ENCODE results near the gene LIPI.
"Not testable (repeated sequence)": the region's sequence is repeated elsewhere in the genome, so short reads cannot be mapped to it uniquely, and the experiment has no call there.

LIPI gene

DNA sequence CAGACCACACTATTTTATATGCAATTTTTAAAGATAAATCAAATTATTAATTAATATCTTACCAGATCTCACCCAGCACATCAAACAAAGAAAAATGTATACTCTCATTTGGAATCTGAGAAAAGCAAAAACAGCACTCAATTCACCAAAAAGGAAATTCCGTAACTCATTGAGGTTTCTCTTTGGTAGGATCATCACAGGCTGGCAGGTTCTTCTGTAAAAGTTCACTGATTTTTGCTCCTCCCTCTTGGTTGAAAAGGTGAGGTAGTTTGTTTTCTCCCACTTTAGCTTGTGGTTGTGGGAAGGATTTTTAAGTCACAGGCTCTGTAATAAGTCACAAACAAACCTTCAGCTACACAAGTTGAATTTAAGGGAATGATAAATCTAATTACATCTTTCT, at the start of gene LIPI:
Gene LIPI (minus strand): TSS at position 218 of the 400 bp plus-strand sequence. CDS start 110 bp downstream, at position 108.
- no peak for DNase-seq (ENCODE audit: low read depth in 3 of 3)

DNA sequence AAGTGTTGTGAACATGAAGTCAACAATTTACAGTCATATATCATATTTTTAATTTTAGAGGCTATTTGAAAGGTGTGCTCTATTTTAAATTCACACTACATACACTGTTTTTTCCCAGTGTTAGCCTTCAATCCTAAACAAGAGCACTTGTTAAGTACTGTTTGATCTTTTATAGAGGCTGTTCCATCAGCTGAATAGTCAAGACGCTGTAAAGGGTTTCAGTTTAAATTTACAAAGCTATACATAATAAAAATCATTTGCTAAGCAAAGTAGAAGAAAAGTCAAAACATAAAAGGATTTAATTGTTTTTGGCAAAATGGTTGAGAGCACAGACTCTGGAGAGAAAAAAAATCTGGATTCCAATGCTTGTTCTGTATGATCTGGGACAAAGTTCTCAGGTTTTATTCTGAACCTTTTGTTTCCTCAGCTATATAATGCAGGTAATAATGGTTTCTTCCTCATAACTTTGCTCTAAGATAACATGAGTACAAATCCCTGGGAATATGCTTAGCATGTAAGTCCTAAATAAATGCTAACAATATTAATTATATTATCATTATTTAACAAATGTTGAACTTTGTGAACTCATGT, 49.5 kb upstream of the LIPI start:
- no peak for DNase-seq (ENCODE audit: low read depth in 3 of 3)

DNA sequence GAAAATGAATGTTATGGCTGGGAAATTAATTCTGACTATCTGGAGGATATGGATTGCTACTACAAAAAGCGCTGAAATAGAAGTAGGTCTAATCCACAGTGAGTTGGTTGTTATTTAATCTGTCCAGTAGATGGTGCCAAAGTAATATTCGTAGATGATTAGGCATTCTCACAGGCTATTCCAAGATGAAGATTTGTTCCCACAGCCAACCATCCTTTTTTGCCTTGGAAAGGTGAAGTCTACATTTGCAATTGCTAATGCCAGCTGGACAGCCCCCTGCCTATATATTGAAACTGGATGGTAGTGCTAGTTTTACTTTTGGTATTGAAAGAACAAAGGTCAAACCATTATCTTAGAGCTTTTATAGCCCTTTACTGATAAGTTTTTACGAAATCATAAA, 49.0 kb upstream of the LIPI start:
- DNase-seq (ENCODE audit: low read depth in 3 of 3): no peak

DNA sequence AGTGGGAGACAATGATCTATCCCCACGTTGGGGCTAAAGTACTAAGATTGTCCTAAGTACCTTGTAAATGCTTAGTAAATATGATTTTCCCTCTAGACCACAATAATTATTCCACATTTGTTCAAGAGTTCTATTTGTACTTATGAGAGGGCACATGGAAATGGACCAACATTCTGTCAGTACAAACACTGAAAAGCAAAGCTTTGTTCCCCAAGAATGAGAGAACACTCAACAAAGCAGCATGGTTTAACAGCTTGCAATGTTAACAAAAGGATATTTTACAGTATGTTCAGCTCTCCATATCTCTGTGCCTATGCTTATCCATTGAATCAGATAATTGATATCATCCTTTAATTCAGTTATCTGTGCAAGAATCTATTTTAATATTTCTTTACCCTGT, 40.6 kb upstream of the LIPI start:
- no peak for DNase-seq (ENCODE audit: low read depth in 3 of 3)

DNA sequence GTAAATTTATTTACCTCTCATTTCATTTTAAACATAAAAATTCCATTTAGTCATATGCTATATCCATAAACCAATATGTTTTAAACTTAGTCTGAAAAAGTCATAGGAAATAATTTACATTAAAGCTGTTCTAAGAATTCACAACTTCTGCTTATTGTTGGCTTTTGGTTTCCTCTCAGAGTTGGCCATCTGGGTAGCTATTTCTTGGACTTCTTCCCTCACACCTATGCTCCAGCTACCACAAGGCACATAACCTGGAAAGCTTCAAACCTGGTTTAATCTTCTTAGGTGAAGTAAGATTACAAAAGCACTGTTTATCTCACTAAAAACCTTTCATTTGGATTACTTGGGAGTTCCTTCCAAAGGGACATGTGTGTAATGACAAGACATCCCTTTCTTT, 35.0 kb upstream of the LIPI start:
- DNase-seq (ENCODE audit: low read depth in 3 of 3): no peak

DNA sequence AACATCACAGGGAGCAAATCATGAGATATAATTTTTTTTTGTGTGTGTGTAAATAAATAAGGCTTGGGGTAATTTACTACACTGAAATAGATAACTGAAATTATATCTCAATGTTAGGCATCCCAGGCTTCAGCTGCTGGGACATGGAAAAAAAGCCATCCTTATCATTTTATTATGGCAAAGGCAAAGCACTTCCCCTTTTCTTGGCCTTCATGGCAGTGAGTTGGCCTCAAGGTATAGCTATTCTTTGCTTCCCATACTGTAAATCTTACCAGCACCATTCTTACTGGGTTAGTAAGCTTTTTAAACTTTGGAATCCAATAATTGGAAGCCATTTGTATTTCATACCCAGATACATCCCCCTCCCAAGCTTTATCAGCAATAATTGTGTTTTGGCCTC, 34.2 kb upstream of the LIPI start:
- no peak for DNase-seq (ENCODE audit: low read depth in 3 of 3)

DNA sequence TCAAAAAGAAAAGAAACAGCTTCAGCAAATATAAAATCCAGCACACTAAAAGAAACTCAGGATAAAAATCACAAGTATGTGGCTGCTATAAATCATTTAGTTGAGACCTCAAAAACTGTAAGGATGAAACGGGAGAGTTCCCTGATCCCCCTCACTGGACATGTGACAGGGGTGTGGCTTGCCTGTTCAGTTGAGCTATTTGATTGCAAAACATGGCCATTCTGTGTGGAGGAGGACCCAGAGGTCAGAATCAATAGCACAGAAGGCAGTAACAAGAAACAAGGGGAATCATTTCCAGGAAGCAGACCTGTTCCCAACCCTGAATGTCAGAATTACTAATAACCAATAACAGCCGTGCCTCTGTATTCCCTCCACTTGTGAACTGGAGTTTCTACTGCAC, 33.1 kb upstream of the LIPI start:
- DNase-seq (ENCODE audit: low read depth in 3 of 3): no peak

DNA sequence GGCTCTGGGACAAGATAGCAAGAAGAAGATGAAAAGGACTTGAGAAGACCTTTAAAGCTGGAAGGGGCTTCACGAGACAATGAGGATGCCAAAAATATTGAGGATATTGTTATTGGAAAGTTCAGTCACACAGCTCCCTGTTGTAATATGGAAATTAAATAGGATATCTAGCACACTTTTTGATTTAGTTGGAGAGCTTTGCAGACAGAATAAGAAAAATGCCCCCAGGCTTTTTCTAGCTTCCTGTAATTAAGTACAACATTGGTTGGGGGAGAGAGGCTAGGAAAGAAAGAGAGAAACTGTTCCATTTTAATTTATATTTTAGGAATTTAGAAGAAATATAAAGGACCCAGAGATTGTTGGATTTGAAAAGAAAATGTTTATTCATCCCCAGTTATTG, 32.7 kb upstream of the LIPI start:
- DNase-seq (ENCODE audit: low read depth in 3 of 3): no peak

DNA sequence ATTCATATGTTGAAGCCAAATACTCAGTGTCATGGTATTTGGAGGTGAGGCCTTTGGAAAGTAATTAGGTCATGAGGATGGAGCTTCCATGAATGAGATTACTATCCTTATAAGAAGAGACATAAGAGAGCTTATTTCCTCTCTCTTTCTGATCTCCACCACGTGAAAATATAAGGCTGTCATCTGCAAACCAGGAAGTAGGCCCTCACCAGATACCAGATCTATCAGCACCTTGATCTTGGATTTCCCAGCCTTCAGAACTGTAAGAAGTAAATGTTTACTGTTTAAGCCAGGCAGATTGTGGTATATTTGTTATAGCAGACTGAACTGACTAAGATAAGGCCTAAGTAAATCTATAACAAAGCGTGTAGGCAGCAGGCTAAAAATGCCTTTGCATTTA, 30.5 kb upstream of the LIPI start:
- no peak for DNase-seq (ENCODE audit: low read depth in 3 of 3)

DNA sequence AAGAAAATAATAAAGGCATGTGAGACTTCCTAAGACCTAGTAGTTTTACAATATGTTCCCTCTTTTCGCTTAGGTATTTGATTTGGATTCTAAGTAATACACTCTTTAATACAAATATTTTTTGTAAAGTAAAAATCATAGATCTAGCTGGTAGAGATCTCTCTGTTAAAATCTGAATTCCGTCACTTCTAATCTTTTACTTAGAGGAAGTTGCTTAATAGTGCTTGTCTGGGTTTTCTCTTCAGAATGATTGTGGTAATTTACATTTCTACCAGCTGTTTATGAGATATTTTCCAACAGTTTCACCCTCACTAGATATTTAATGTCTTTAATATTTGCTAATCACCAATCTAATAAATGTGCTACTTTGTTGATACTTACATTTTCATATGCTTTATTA, 28.5 kb upstream of the LIPI start:
- no peak for DNase-seq (ENCODE audit: low read depth in 3 of 3)

DNA sequence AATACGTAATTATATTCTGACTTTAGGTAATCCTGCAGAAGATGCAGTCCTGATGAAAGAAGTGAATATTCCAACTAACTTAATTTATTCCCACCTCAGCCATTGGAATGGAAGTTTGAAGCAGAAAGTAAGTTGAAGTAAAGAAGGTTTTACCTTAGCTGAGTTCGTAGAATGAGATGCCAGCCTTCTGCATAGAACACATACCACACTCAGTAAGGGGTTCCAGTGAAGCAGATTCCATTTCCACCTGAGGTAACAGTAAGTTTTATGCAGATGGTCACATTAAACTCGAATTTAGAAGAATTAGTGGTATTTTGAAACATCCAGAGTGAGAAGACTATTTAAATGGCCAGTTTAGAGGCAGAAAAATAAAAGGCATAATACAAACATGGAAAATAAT, 25.4 kb upstream of the LIPI start:
- no peak for DNase-seq (ENCODE audit: low read depth in 3 of 3)

DNA sequence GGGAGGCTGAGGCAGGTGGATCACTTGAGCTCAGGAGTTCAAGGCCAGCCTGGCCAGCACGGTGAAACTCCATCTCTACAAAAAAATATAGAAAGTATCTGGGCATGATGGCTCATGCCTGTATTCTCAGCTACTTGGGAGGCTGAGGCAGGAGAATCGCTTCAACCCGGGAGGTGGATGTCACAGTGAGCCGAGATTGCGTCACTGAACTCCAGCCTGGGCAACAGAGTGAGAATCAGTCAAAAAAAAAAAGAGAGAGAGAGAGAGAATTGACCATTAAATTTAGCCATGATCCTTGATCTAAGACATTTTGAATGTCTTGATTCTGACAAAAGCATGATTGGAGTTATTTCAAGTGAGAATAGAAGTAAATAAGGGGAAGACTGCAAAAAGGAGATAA, 24.3 kb upstream of the LIPI start:
- no peak for DNase-seq (ENCODE audit: low read depth in 3 of 3)

DNA sequence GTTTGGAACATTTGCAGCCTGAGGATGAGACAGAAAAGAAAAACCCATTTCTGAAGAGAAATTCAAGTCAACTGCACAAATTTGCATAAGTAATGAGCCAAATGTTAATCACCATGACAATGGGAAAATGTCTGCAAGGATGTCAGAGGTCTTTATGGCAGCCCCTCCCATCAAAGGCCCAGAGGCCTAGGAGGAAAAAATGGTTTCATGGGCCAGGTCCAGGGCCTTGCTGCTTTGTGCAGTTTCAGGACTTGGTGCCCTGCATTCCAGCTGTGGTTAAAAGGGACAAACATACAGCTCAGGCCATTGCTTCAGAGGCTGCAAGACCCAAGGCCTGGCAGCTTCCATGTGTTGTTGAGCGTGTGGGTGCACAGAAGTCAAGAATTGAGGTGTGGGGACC, 18.6 kb upstream of the LIPI start:
- DNase-seq (ENCODE audit: low read depth in 3 of 3): no peak

DNA sequence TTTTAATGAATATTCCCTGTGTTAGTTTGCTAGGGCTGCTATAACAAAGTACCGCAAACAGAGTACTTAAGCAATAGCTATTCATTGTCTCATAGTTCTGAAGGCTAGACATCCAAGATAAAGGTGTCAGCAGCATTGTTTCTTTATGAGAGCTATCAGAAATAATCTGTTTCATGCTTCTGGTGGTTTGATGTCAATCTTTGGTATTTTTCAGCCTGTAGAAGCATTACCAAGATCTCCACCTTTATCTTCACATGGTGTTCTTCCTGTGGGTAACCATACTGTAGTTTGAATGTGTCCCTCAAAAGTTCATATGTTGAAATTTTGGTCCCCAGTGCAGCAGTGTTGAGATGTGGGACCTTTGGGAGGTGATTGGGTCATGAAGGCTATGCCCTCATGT, 12.6 kb upstream of the LIPI start:
- no peak for DNase-seq (ENCODE audit: low read depth in 3 of 3)

DNA sequence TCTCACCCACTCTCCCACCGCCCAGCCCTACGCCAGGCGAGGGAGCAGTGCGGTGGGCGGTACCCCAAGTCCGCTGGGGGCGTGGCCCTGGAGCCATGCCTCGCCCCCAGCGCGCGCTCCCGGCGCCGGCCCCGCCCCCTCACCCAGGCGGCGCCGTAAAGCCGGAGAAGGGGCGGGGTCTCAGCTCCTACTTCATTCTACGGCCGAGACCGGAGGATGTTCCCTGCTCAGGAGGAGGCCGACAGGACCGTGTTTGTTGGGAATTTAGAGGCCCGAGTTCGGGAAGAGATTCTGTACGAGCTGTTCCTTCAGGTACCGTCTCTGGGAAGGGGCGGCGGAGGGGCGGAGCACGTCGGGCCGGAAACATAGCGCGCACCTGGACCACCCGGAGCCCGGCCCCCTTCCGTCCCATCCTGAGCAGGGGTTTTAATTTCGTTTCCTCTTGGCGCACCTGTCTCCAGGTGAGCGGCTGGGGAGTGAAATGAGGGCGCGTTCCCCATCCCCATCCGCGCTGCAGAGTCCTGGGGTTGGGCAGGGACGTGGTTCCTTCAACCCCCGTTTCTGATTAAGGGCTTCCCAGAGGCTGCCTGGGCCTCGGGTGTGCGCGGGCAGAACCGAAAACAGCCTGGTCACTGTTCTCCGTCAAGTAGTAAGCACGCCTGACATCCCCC, 5.4 kb upstream of the LIPI start, which contains the start of gene RBM11:
Gene RBM11 (plus strand): TSS at position 187 of the 671 bp plus-strand sequence. CDS start 30 bp downstream, at position 217.
- DNase-seq (ENCODE audit: low read depth in 3 of 3): peak; percentile 50 to 77 (median 69)

DNA sequence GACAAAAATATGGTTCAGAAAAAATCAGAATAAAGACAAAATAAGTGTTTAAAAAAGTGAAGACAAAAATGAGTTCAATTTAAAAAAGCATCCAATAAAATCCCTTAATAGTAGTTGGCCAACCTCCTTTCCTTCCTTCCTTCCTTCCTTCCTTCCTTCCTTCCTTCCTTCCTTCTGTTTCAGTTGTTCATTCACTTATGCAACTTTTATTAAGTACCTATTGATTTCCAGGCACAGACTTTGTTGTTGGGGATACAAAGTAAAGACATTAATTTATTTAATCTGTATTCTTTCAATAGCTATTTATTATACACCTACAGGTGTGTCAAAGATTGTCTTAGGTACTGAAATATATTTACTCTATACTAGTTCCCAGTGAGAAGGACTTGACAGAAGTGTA, 2.4 kb upstream of the LIPI start:
- no peak for DNase-seq (ENCODE audit: low read depth in 3 of 3)

DNA sequence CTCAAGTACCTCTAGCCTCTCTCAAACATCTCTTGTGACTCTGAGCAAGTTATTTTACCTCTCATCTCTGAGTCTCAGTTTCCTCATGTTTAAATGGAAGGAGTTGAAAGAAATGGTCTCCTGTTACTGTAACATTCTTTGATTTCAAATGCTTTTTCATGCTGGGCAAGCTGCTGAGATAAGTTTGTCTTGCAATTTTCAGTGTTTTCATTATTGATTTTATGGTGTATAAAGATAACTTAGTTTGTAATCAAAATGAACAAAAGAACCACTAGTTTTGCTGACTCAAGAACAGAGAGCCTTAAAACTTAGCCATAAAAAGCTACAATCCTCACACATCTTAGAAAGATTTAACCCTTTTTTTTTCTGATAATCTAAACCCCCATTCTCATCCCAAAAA, 4.5 kb downstream of the LIPI start:
- DNase-seq (ENCODE audit: low read depth in 3 of 3): no peak

DNA sequence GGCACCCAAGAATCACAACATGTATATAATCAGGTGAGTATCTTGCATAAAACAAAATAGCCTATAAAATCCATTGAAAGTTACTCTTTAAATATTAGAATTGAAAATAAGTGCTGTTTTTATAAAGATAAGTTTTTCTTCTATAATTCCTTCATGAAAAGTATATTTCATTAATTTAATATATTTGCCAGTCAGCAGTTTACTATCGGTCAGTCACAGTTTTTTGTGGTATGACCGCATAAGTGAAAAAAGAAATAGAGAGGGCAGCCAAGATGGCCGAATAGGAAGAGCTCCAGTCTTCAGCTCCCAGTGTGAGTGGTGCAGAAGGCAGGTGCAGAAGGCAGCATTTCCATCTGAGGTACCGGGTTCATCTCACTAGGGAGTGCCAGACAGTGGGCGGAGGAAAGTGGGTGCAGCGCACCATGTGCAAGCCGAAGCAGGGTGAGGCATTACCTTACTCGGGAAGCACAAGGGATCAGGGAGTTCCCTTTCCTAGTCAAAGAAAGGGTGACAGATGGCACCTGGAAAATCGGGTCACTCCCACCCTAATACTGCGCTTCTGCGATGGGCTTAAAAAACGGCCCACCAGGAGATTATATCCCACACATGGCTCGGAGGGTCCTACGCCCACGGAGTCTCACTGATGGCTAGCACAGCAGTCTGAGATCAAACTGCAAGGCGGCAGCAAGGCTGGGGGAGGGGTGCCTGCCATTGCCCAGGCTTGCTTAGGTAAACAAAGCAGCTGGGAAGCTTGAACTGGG, 44.1 kb downstream of the LIPI start:
- not testable (repeated sequence) for DNase-seq (ENCODE audit: low read depth in 3 of 3)

DNA sequence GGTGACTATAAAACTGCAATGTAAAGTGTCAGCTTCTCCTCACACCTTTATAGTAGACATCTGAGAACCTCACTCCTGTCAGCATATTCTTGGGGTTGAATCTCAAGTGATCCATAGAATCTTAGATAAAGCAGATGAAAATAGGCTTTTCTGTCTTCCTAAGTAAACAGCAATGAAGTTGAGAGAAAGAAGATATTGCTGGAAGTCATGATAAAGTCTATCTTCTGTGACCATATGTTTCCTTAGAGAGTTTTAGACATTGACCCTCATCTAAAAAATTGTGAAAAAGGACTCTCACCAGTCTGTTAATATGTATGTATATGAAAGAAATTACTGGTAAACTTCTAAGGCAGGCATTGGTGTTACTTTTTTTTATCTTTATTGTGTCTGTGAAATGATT, 66.8 kb downstream of the LIPI start:
- no peak for DNase-seq (ENCODE audit: low read depth in 3 of 3)

DNA sequence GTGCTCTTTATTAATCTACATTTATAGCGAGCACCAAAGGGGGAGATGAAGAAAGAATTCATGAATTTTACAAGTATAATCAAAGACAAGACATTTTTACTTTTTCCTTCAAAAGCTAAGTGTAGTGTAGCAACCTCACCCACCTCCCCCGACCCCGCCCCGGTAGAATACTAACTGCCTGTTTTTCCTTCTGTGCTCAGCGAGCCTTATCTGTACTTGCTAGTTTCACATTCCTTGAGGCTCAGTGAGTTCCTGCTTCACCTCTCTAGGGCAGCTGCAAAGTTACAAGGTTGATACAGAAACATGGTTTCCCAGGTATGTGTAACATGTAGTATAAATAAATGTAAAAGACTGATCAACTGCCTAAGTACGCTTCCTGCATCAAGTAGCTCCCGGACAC, 86.5 kb downstream of the LIPI start:
- no peak for DNase-seq (ENCODE audit: low read depth in 3 of 3)

DNA sequence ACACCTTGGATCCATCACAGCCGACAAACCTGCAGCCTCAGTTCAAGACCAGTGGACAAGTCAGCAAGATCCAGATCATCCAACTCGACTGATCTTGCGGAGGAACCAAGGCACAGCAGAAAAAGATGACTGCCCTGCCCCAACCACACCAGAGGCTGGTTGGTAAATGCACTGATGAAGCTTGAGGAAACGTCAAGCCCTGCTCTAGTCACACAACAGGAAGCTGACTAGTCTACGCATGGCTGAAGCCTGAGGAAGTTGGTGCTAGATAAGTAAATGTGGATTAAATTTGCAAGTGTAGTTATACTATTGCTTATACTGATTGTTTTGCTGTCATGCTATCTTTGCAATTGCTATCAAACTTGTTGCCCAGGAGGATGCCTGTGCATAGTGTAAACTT, 89.0 kb downstream of the LIPI start:
- DNase-seq (ENCODE audit: low read depth in 3 of 3): no peak

DNA sequence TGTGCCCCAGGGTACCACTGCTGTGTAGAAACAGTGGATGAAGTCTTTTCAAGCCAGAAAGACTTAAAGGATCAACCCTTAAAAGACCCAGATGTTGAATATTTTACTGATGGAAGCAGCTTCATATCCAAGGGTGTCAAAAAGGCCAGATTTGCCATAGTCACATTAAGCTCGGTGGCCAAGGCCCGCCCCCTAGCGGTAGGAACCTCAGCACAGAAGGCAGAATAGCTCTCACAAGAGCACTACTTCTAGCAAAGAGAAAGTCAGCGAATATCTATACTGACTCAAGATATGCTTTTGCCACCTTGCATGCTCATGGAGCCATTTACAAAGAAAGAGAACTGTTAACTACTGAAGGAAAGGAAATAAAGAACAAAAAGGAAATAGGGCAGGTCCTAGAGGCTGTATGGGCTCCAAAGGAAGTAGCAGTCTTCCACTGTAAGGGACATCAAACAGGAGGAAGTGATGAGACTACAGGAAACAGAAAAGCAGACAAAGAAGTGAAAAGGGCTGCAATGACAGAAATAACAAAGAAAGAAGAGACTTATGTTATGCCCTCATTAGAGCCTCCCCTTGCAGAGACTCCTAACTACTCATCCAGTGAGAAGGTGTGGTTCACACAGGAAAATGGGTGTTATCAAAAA, 90.5 kb downstream of the LIPI start:
- DNase-seq (ENCODE audit: low read depth in 3 of 3): peak in 2 of 3 experiments; percentile 3 to 26

DNA sequence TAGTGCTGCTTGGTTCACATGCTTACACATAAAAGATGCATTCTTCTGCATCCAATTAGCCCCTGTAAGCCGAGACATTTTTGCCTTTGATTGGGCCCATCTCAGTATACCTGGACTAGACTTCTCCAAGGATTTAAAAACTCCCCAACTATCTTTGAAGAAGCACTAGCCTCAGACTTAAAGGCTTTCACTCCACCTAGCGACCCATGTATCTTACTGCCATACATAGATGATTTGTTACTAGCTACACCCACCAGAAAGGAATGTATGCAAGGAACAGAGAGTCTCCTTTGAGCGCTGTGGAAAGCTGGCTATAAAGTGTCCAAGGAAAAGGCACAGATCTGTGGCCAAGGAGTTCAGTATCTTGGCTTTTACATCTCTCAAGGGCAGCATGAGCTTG, 91.7 kb downstream of the LIPI start:
- no peak for DNase-seq (ENCODE audit: low read depth in 3 of 3)
